ENCODE results near the gene NSUN6.
A peak's percentile ranks its signal among the peaks of the same experiment; 100 is the strongest.

NSUN6 gene

GRCh38 chr10:18556522-18557147 is 94.8 kb downstream of the NSUN6 start:
- Mint-ChIP-seq H3K4me1 (no peaks in the 10 kb centered on the region), H3K27me3 (ENCODE audit: low read depth, poor library complexity) (no peaks in the 10 kb centered on the region), H3K36me3 (ENCODE audit: low read depth) (peaks cover under 1% of the 10 kb centered on the region), H3K27ac (no peak overlapping the region), H3K4me3 (no peak overlapping the region), H3K9me3 (no peaks in the 10 kb centered on the region)
- DNase-seq, result no peak
- no peak for TF ChIP-seq CTCF (IDR thresholded peaks at IDR 0.05)

- H3K9me3 Mint-ChIP-seq, result no peaks in the 10 kb centered on the region
- no peak overlapping the region for H3K27ac Mint-ChIP-seq
- TF ChIP-seq CTCF (IDR thresholded peaks at IDR 0.05), result no peak
- H3K4me1 Mint-ChIP-seq, result no peaks in the 10 kb centered on the region
- DNase-seq, result no peak
- no peaks in the 10 kb centered on the region for H3K27me3 Mint-ChIP-seq (ENCODE audit: low read depth, poor library complexity)
- no peak overlapping the region for H3K4me3 Mint-ChIP-seq
- peaks cover 11% of the 10 kb centered on the region for H3K36me3 Mint-ChIP-seq (ENCODE audit: low read depth)
Observed at GRCh38 chr10:18554479-18554878, 96.9 kb downstream of the NSUN6 start.

- DNase-seq, result no peak
- TF ChIP-seq CTCF (IDR thresholded peaks at IDR 0.05), result no peak
- peaks cover 25% of the 10 kb centered on the region for H3K36me3 Mint-ChIP-seq (ENCODE audit: low read depth)
- no peaks in the 10 kb centered on the region for H3K27me3 Mint-ChIP-seq (ENCODE audit: low read depth, poor library complexity)
- H3K4me1 Mint-ChIP-seq, result no peaks in the 10 kb centered on the region
- H3K27ac Mint-ChIP-seq, result no peak overlapping the region
- no peaks in the 10 kb centered on the region for H3K9me3 Mint-ChIP-seq
- no peak overlapping the region for H3K4me3 Mint-ChIP-seq
Observed at GRCh38 chr10:18551473-18551872, 99.9 kb downstream of the NSUN6 start.

- no peaks in the 10 kb centered on the region for H3K27me3 Mint-ChIP-seq (ENCODE audit: low read depth, poor library complexity)
- H3K27ac Mint-ChIP-seq, result peak overlapping the region; percentile 26
- TF ChIP-seq CTCF (IDR thresholded peaks at IDR 0.05), result no peak
- no peak for DNase-seq
- H3K36me3 Mint-ChIP-seq (ENCODE audit: low read depth), result peaks cover 40% of the 10 kb centered on the region
- H3K4me1 Mint-ChIP-seq, result no peaks in the 10 kb centered on the region
- H3K9me3 Mint-ChIP-seq, result no peaks in the 10 kb centered on the region
- H3K4me3 Mint-ChIP-seq, result no peak overlapping the region
Observed at GRCh38 chr10:18549105-18549504, 102.3 kb downstream of the NSUN6 start.

GRCh38 chr10:18545621-18546305 is 105.6 kb downstream of the NSUN6 start:
- H3K4me1 Mint-ChIP-seq, result no peaks in the 10 kb centered on the region
- peaks cover 50% of the 10 kb centered on the region for H3K36me3 Mint-ChIP-seq (ENCODE audit: low read depth)
- no peaks in the 10 kb centered on the region for H3K9me3 Mint-ChIP-seq
- TF ChIP-seq CTCF (IDR thresholded peaks at IDR 0.05), result no peak
- no peaks in the 10 kb centered on the region for H3K27me3 Mint-ChIP-seq (ENCODE audit: low read depth, poor library complexity)
- no peak for DNase-seq
- H3K4me3 Mint-ChIP-seq, result no peak overlapping the region
- H3K27ac Mint-ChIP-seq, result no peak overlapping the region

- no peak overlapping the region for H3K4me3 Mint-ChIP-seq
- no peak for DNase-seq
- no peaks in the 10 kb centered on the region for H3K4me1 Mint-ChIP-seq
- H3K27me3 Mint-ChIP-seq (ENCODE audit: low read depth, poor library complexity), result no peaks in the 10 kb centered on the region
- no peak for TF ChIP-seq CTCF (IDR thresholded peaks at IDR 0.05)
- H3K27ac Mint-ChIP-seq, result no peak overlapping the region
- peaks cover 52% of the 10 kb centered on the region for H3K36me3 Mint-ChIP-seq (ENCODE audit: low read depth)
- H3K9me3 Mint-ChIP-seq, result no peaks in the 10 kb centered on the region
Observed at GRCh38 chr10:18542832-18543231, 108.6 kb downstream of the NSUN6 start.

Measured in nephron progenitor cell (in vitro differentiated cells).